Liver (tissue), 9 donors: ENCODE measurements around the gene LGALS9. TPM values are rescaled to one million over a fixed set of nuclear protein-coding genes. Genes with fewer than 3 reads are reported as not detected.

Experiments used
- DNase-seq: peaks from one replicate; pipeline ENCODE4 v3.0.0-alpha.2; 2017; ENCODE audit warnings: low spot score
- H3K27ac ChIP-seq, 2 donors: one replicate each; pipeline ENCODE4 v1.7.0; 2013; ENCODE audit warnings: inconsistent platforms in 2 of 2, low read length in 2 of 2, control low read depth in 1 of 2, low read depth in 1 of 2, mild to moderate bottlenecking in 1 of 2
- H3K27me3 ChIP-seq, 4 donors: one replicate each; pipeline versions ENCODE4 v1.6.1 to v1.7.0; 2013; ENCODE audit warnings: low read length in 3 of 4, inconsistent platforms in 1 of 4, mild to moderate bottlenecking in 1 of 4, moderate library complexity in 1 of 4; ENCODE audit not compliant: control insufficient read depth in 4 of 4, insufficient read depth in 4 of 4
- H3K36me3 ChIP-seq, 4 donors: one replicate each; pipeline versions ENCODE4 v1.6.1 to v1.7.0; 2013; ENCODE audit warnings: low read length in 3 of 4, mild to moderate bottlenecking in 3 of 4, low read depth in 1 of 4, moderate library complexity in 1 of 4; ENCODE audit not compliant: control insufficient read depth in 4 of 4, insufficient read depth in 3 of 4
- H3K4me1 ChIP-seq, 4 donors: one replicate each; pipeline versions ENCODE4 v1.6.1 to v1.7.0; 2013; ENCODE audit warnings: low read length in 3 of 4, mild to moderate bottlenecking in 3 of 4, moderate library complexity in 1 of 4; ENCODE audit not compliant: control insufficient read depth in 4 of 4, insufficient read depth in 4 of 4
- H3K4me3 ChIP-seq, 3 donors: one replicate each; pipeline versions ENCODE4 v1.6.1 to v1.7.0; 2013; ENCODE audit warnings: low read length in 3 of 3, control low read depth in 1 of 3, low read depth in 1 of 3, mild to moderate bottlenecking in 1 of 3
- H3K9ac ChIP-seq, 2 donors: one replicate each; pipeline ENCODE4 v1.7.0; 2013; ENCODE audit warnings: low read length in 2 of 2, mild to moderate bottlenecking in 2 of 2, moderate library complexity in 2 of 2, control low read depth in 1 of 2, low read depth in 1 of 2
- H3K9me3 ChIP-seq, 4 donors: one replicate each; pipeline versions ENCODE4 v1.6.1 to v1.7.0; 2013; ENCODE audit warnings: low read length in 3 of 4; ENCODE audit not compliant: control insufficient read depth in 4 of 4
- ATF3 ChIP-seq: IDR thresholded peaks from 2 replicates; pipeline ENCODE4 v1.6.1; 2016; ENCODE audit warnings: antibody characterized with exemption
- CTCF ChIP-seq: fragments of 150-350 bp; IDR thresholded peaks from 2 replicates; pipeline ENCODE4 v1.5.1; 2017; ENCODE audit warnings: improper control_type of control experiment, low read depth, low read length; ENCODE audit not compliant: missing input control
- EGR1 ChIP-seq, 2 donors: IDR thresholded peaks; 2 replicates each; pipeline ENCODE4 v1.6.1; 2016 to 2018; ENCODE audit warnings: antibody characterized with exemption in 2 of 2, low read depth in 2 of 2
- FOXA1 ChIP-seq: IDR thresholded peaks from 2 replicates; pipeline ENCODE4 v1.6.1; 2016; ENCODE audit warnings: antibody characterized with exemption
- FOXA2 ChIP-seq: IDR thresholded peaks from 2 replicates; pipeline ENCODE4 v1.6.1; 2016; ENCODE audit warnings: antibody characterized with exemption
- GABPA ChIP-seq, 2 donors: IDR thresholded peaks in 1 of 2; conservative IDR thresholded peaks in 1 of 2; 2 replicates each; pipeline ENCODE4 v1.6.1; 2016; ENCODE audit warnings: antibody characterized with exemption in 2 of 2, mild to moderate bottlenecking in 1 of 2, moderate library complexity in 1 of 2
- HNF4A ChIP-seq, 2 donors: conservative IDR thresholded peaks; 2 replicates each; pipeline ENCODE4 v1.6.1; 2016; ENCODE audit warnings: antibody characterized with exemption in 2 of 2, mild to moderate bottlenecking in 2 of 2
- HNF4G ChIP-seq: IDR thresholded peaks from 2 replicates; pipeline ENCODE4 v1.6.1; 2016; ENCODE audit warnings: antibody characterized with exemption
- JUND ChIP-seq, 2 donors: IDR thresholded peaks; 2 replicates each; pipeline ENCODE4 v1.6.1; 2016; ENCODE audit warnings: antibody characterized with exemption in 2 of 2
- MAX ChIP-seq: IDR thresholded peaks from 2 replicates; pipeline ENCODE4 v1.6.1; 2016; ENCODE audit warnings: antibody characterized with exemption
- NR2F2 ChIP-seq: IDR thresholded peaks from 2 replicates; pipeline ENCODE4 v1.6.1; 2016; ENCODE audit warnings: antibody characterized with exemption
- RAD21 ChIP-seq, 2 donors: IDR thresholded peaks; 2 replicates each; pipeline ENCODE4 v1.6.1; 2016; ENCODE audit warnings: antibody characterized with exemption in 2 of 2, mild to moderate bottlenecking in 2 of 2
- REST ChIP-seq: IDR thresholded peaks from 2 replicates; pipeline ENCODE4 v1.6.1; 2016; ENCODE audit warnings: antibody characterized with exemption, mild to moderate bottlenecking
- RXRA ChIP-seq, 2 donors: IDR thresholded peaks; 2 replicates each; pipeline ENCODE4 v1.6.1; 2017 to 2018; ENCODE audit warnings: antibody characterized with exemption in 2 of 2, mild to moderate bottlenecking in 1 of 2
- SP1 ChIP-seq: IDR thresholded peaks from 2 replicates; pipeline ENCODE4 v1.6.1; 2018; ENCODE audit warnings: antibody characterized with exemption, mild to moderate bottlenecking
- TAF1 ChIP-seq: conservative IDR thresholded peaks from 2 replicates; pipeline ENCODE4 v1.6.1; 2016; ENCODE audit warnings: antibody characterized with exemption, mild to moderate bottlenecking
- YY1 ChIP-seq: IDR thresholded peaks from 2 replicates; pipeline ENCODE4 v1.6.1; 2016; ENCODE audit warnings: antibody characterized with exemption, mild to moderate bottlenecking
- ZBTB33 ChIP-seq: IDR thresholded peaks from 2 replicates; pipeline ENCODE4 v1.6.1; 2016; ENCODE audit warnings: antibody characterized with exemption
- WGBS: extraction: QIAGEN DNeasy Blood & Tissue Kit; methylation state at CpG from one replicate; pipeline ENCODE4 v1.1.7; 2013; 5-methylcytosine and 5-hydroxymethylcytosine counted together
- polyA plus RNA-seq, 2 donors: library from polyadenylated mRNA; stranded (reverse) in 1 of 2; unstranded in 1 of 2; fragments of 200-250 nt in 1 of 2; fragments of >200 nt in 1 of 2; fragmentation: Nextera tagmentation in 1 of 2; extraction: Ambion mirVana in 1 of 2; gene quantifications; one replicate each; pipeline versions ENCODE4 v1.2.1 to v1.2.3, GENCODE V29; 2013 to 2015
- total RNA-seq, 2 donors: library from RNA; depleted of rRNA; stranded (reverse); fragments of >200 nt; gene quantifications; one replicate each; pipeline ENCODE4 v1.2.3, GENCODE V29; 2014
- donor health status: healthy.
- donor health status: healthy.
- donor health status: healthy.
- donor health status: healthy.
- donor health status: healthy.

LGALS9 gene
- total and polyA plus RNA-seq, 4 donors, result 6.1 to 24.7 (median 13.5) TPM

- peak in 1 of 2 donors; percentile 39 for TF ChIP-seq HNF4A (conservative IDR thresholded peaks at IDR 0.05)
- TF ChIP-seq EGR1 (IDR thresholded peaks at IDR 0.05; ENCODE audit: low read depth in 2 of 2), result no peak
- TF ChIP-seq HNF4G, result no peak
- TF ChIP-seq GABPA (IDR thresholded peaks at IDR 0.05 in 1 of 2, conservative IDR thresholded peaks at IDR 0.05 in 1 of 2), result no peak
- peak; percentile 54 for TF ChIP-seq FOXA2
- no peak for TF ChIP-seq TAF1
- TF ChIP-seq ATF3, result no peak
- peak in 1 of 2 donors; percentile 70 for TF ChIP-seq RXRA (IDR thresholded peaks at IDR 0.05)
- peak; percentile 14 for TF ChIP-seq FOXA1
- TF ChIP-seq NR2F2, result no peak
- no peak for TF ChIP-seq ZBTB33
- peak; percentile 74 for TF ChIP-seq CTCF
- no peak for TF ChIP-seq YY1
- TF ChIP-seq JUND (IDR thresholded peaks at IDR 0.05), result no peak
- no peak for TF ChIP-seq SP1
- no peak for TF ChIP-seq MAX
- TF ChIP-seq RAD21 (IDR thresholded peaks at IDR 0.05), result peak; percentile 83 to 88
- no peak for TF ChIP-seq REST
- no peak overlapping the region for H3K9ac ChIP-seq
Measured at GRCh38 chr17:27609611-27610303, 21.2 kb upstream of the LGALS9 start.

More at GRCh38 chr17:27609611-27610303, 21.2 kb upstream of the LGALS9 start:
- Histone ChIP-seq H3K27me3 (no peaks in the 10 kb centered on the region), H3K4me3 (no peak overlapping the region), H3K36me3 (peaks cover 0 to 48% (median 12%) of the 10 kb centered on the region in 4 donors), H3K9me3 (no peaks in the 10 kb centered on the region), H3K27ac (no peak overlapping the region), H3K4me1 (peaks cover 0 to 3% (median 0%) of the 10 kb centered on the region in 4 donors)
- WGBS, result 49% methylated on average over 11 of the region's 11 CpGs
- DNase-seq, result peak; percentile 60
